A673 (cell line): ENCODE measurements around the gene GAS6. TPM values are rescaled to one million over a fixed set of nuclear protein-coding genes. Genes with fewer than 3 reads are reported as not detected.

Source experiments
- BruUV-seq: library from RNA; stranded (reverse); fragments of 400-500 nt; replicated peaks from 2 replicates; lab custom pipeline; 2021; lab: Mats Ljungman, UMichigan
- CTCF ChIA-PET: fragments of 300-600 bp; sonication (Branson Sonifier 250); formaldehyde crosslinking; loops from one replicate; lab custom pipeline; 2022; ENCODE audit warnings: antibody characterized with exemption; lab: Charles Lee
- POLR2A ChIA-PET: fragments of 300-600 bp; sonication (Branson Sonifier 250); formaldehyde crosslinking; loops from one replicate; lab custom pipeline; 2022; ENCODE audit warnings: antibody characterized with exemption; ENCODE audit not compliant: low non-redundant PET; lab: Charles Lee
- DNase-seq: peaks from one replicate; pipeline ENCODE4 v3.0.0-alpha.2; 2015; ENCODE audit warnings: low spot score
- H3K27ac ChIP-seq: fragments of 200-600 bp; sonication (generic); 2 replicates; pipeline ENCODE4 v1.5.1; 2016; ENCODE audit warnings: mixed run types, low read depth, mild to moderate bottlenecking, mixed read lengths, antibody characterized with exemption, low read length; ENCODE audit not compliant: poor library complexity, severe bottlenecking
- H3K27me3 ChIP-seq: fragments of 200-600 bp; sonication (generic); replicated peaks from 2 replicates; pipeline ENCODE4 v1.6.1; 2017; ENCODE audit warnings: mixed run types, low read depth, mild to moderate bottlenecking, mixed read lengths, antibody characterized with exemption, low read length; ENCODE audit not compliant: insufficient read depth, poor library complexity
- H3K36me3 ChIP-seq: fragments of 200-600 bp; sonication (generic); 2 replicates; pipeline ENCODE4 v1.6.1; 2016; ENCODE audit warnings: mixed run types, mild to moderate bottlenecking, mixed read lengths, antibody characterized with exemption, low read length; ENCODE audit not compliant: insufficient read depth, poor library complexity, severe bottlenecking
- H3K4me1 ChIP-seq: fragments of 200-600 bp; sonication (generic); 2 replicates; pipeline ENCODE4 v1.6.1; 2017; ENCODE audit warnings: mixed run types, mild to moderate bottlenecking, mixed read lengths, antibody characterized with exemption, low read length; ENCODE audit not compliant: insufficient read depth, poor library complexity, severe bottlenecking
- H3K4me3 ChIP-seq: fragments of 200-600 bp; sonication (generic); 2 replicates; pipeline ENCODE4 v1.5.1; 2016; ENCODE audit warnings: low read depth, mixed run types, mild to moderate bottlenecking, mixed read lengths, low read length; ENCODE audit not compliant: poor library complexity, severe bottlenecking
- H3K9me3 ChIP-seq: fragments of 200-600 bp; sonication (generic); 2 replicates; pipeline ENCODE4 v1.6.1; 2016; ENCODE audit warnings: mixed run types, low read depth, mild to moderate bottlenecking, mixed read lengths, antibody characterized with exemption, low read length; ENCODE audit not compliant: poor library complexity, severe bottlenecking
- CTCF ChIP-seq: fragments of 300-800, 200-600 bp; sonication (generic); conservative IDR thresholded peaks from 2 replicates; pipeline ENCODE4 v1.5.1; 2017; ENCODE audit warnings: low read depth, mild to moderate bottlenecking, antibody characterized with exemption, low read length, moderate library complexity, mixed read lengths
- EZH2 ChIP-seq: fragments of 200-600 bp; sonication (generic); IDR thresholded peaks from 2 replicates; pipeline ENCODE4 v1.6.1; 2017; ENCODE audit warnings: borderline replicate concordance, low read depth, mild to moderate bottlenecking, mixed read lengths, antibody characterized with exemption, low read length; ENCODE audit not compliant: poor library complexity, severe bottlenecking
- intact Hi-C: fragments of 100-400 bp; cut with micrococcal nuclease; formaldehyde crosslinking; loops from one replicate; pipeline ENCODE4 v1.10.0; 2022; ENCODE audit not compliant: unreplicated experiment
- total RNA-seq: library from RNA; stranded (reverse); gene quantifications from 2 replicates; pipeline ENCODE4 v1.2.3, GENCODE V29; 2021

Gene GAS6
- total RNA-seq, 1 experiment from 2014 or later, result 0.67 TPM

GRCh38 chr13:113806104-113806471 is 57.8 kb downstream of the GAS6 start:
- BruUV-seq, result no TSS peak
- no peak for TF ChIP-seq CTCF
- TF ChIP-seq EZH2, result no peak
- no peak overlapping the region for H3K27ac ChIP-seq
- POLR2A ChIA-PET, result no interaction called here
- H3K36me3 ChIP-seq, result no peaks in the 10 kb centered on the region
- no peaks in the 10 kb centered on the region for H3K27me3 ChIP-seq
- intact Hi-C loops, result no loop called here
- H3K4me1 ChIP-seq, result no peaks in the 10 kb centered on the region
- no peak for DNase-seq
- H3K9me3 ChIP-seq, result peaks cover 5% of the 10 kb centered on the region
- CTCF ChIA-PET, result no interaction called here
- no peak overlapping the region for H3K4me3 ChIP-seq

GRCh38 chr13:113805431-113806103 is 58.3 kb downstream of the GAS6 start:
- H3K36me3 ChIP-seq, result no peaks in the 10 kb centered on the region
- TF ChIP-seq CTCF, result no peak
- no peak for TF ChIP-seq EZH2
- DNase-seq, result no peak
- no TSS peak for BruUV-seq
- H3K4me1 ChIP-seq, result no peaks in the 10 kb centered on the region
- no peak overlapping the region for H3K27ac ChIP-seq
- peaks cover 5% of the 10 kb centered on the region for H3K9me3 ChIP-seq
- intact Hi-C loops, result no loop called here
- ChIA-PET CTCF (no interaction called here), POLR2A (no interaction called here)
- H3K27me3 ChIP-seq, result no peaks in the 10 kb centered on the region
- H3K4me3 ChIP-seq, result no peak overlapping the region

GRCh38 chr13:113804703-113805430 is 59.0 kb downstream of the GAS6 start:
- no peaks in the 10 kb centered on the region for H3K4me1 ChIP-seq
- ChIA-PET CTCF (no interaction called here), POLR2A (no interaction called here)
- no TSS peak for BruUV-seq
- H3K27ac ChIP-seq, result no peak overlapping the region
- intact Hi-C loops, result no loop called here
- DNase-seq, result no peak
- no peak for TF ChIP-seq EZH2
- no peak for TF ChIP-seq CTCF
- no peaks in the 10 kb centered on the region for H3K27me3 ChIP-seq
- no peak overlapping the region for H3K4me3 ChIP-seq
- H3K36me3 ChIP-seq, result no peaks in the 10 kb centered on the region
- H3K9me3 ChIP-seq, result peaks cover 5% of the 10 kb centered on the region
